H9 (cell line): Measurements from ENCODE around the gene TTC23. TPM values are rescaled to one million over a fixed set of nuclear protein-coding genes. Genes with fewer than 3 reads are reported as not detected.
A peak's percentile ranks its signal among the peaks of the same experiment; 100 is the strongest.

ENCODE experiments used
- DNase-seq: peaks from one replicate; pipeline ENCODE4 v3.0.0-alpha.2; 2017
- H2AFZ ChIP-seq: one replicate; pipeline ENCODE4 v1.6.1; 2013; ENCODE audit warnings: mild to moderate bottlenecking, low read length, control low read depth, moderate library complexity
- H2AK5ac ChIP-seq: 2 replicates; pipeline ENCODE4 v1.6.1; 2013; ENCODE audit warnings: low read length, control low read depth, mixed read lengths; ENCODE audit not compliant: insufficient read length
- H2BK120ac ChIP-seq: one replicate; pipeline ENCODE4 v1.6.1; 2013; ENCODE audit warnings: low read depth, mild to moderate bottlenecking, low read length, control low read depth, inconsistent platforms; ENCODE audit not compliant: poor library complexity, severe bottlenecking
- H2BK12ac ChIP-seq: 2 replicates; pipeline ENCODE4 v1.6.1; 2013; ENCODE audit warnings: low read length, control low read depth, mixed read lengths, low read depth; ENCODE audit not compliant: insufficient read length
- H2BK15ac ChIP-seq: 2 replicates; pipeline ENCODE4 v1.6.1; 2013; ENCODE audit warnings: low read depth, low read length, control low read depth
- H2BK20ac ChIP-seq: one replicate; pipeline ENCODE4 v1.6.1; 2013; ENCODE audit warnings: low read depth, mild to moderate bottlenecking, low read length, control low read depth, inconsistent platforms; ENCODE audit not compliant: poor library complexity, severe bottlenecking
- H2BK5ac ChIP-seq: 2 replicates; pipeline ENCODE4 v1.6.1; 2013; ENCODE audit warnings: low read length, control low read depth, mixed read lengths; ENCODE audit not compliant: insufficient read length
- H3K14ac ChIP-seq: 2 replicates; pipeline ENCODE4 v1.6.1; 2013; ENCODE audit warnings: low read length, control low read depth; ENCODE audit not compliant: insufficient read depth
- H3K18ac ChIP-seq: 2 replicates; pipeline ENCODE4 v1.6.1; 2013; ENCODE audit warnings: low read depth, mild to moderate bottlenecking, mixed read lengths, low read length, control low read depth; ENCODE audit not compliant: insufficient read length
- H3K23ac ChIP-seq: 2 replicates; pipeline ENCODE4 v1.6.1; 2013; ENCODE audit warnings: low read length, control low read depth, mixed read lengths, low read depth; ENCODE audit not compliant: insufficient read length
- H3K23me2 ChIP-seq: 2 replicates; pipeline ENCODE4 v1.6.1; 2013; ENCODE audit warnings: low read depth, mild to moderate bottlenecking, mixed read lengths, low read length, control low read depth; ENCODE audit not compliant: insufficient read length, poor library complexity, severe bottlenecking
- H3K27ac ChIP-seq: 2 replicates; pipeline ENCODE4 v1.5.1; 2013; ENCODE audit warnings: low read length, control low read depth, mixed read lengths, low read depth; ENCODE audit not compliant: insufficient read length
- H3K27me3 ChIP-seq: 2 replicates; pipeline ENCODE4 v1.6.1; 2013; ENCODE audit warnings: low read length, control low read depth, inconsistent platforms; ENCODE audit not compliant: insufficient read depth
- H3K4ac ChIP-seq: 2 replicates; pipeline ENCODE4 v1.6.1; 2013; ENCODE audit warnings: low read depth, mild to moderate bottlenecking, control low read depth, inconsistent platforms, low read length, moderate library complexity
- H3K4me1 ChIP-seq: 2 replicates; pipeline ENCODE4 v1.6.1; 2013; ENCODE audit warnings: low read length, control low read depth, inconsistent platforms; ENCODE audit not compliant: insufficient read depth
- H3K4me2 ChIP-seq: 2 replicates; pipeline ENCODE4 v1.6.1; 2013; ENCODE audit warnings: low read length, control low read depth, mixed read lengths; ENCODE audit not compliant: insufficient read length, insufficient read depth
- H3K56ac ChIP-seq: 2 replicates; pipeline ENCODE4 v1.6.1; 2013; ENCODE audit warnings: low read depth, mild to moderate bottlenecking, mixed read lengths, low read length, control low read depth; ENCODE audit not compliant: insufficient read length
- H3K79me1 ChIP-seq: 2 replicates; pipeline ENCODE4 v1.6.1; 2013; ENCODE audit warnings: low read depth, mild to moderate bottlenecking, moderate library complexity, low read length, control low read depth, inconsistent platforms; ENCODE audit not compliant: insufficient read depth, poor library complexity, severe bottlenecking
- H3K79me2 ChIP-seq: 2 replicates; pipeline ENCODE4 v1.6.1; 2013; ENCODE audit warnings: low read length, control low read depth, inconsistent platforms; ENCODE audit not compliant: insufficient read depth
- H3K9ac ChIP-seq: 2 replicates; pipeline ENCODE4 v1.6.1; 2013; ENCODE audit warnings: low read length, control low read depth, mixed read lengths; ENCODE audit not compliant: insufficient read length; ENCODE audit errors: extremely low read depth
- H3K9me3 ChIP-seq: one replicate; pipeline ENCODE4 v1.6.1; 2013; ENCODE audit warnings: low read depth, low read length, inconsistent platforms; ENCODE audit not compliant: control insufficient read depth
- H3T11ph ChIP-seq: one replicate; pipeline ENCODE4 v1.6.1; 2013; ENCODE audit warnings: mild to moderate bottlenecking, low read length, control low read depth, inconsistent platforms
- H4K20me1 ChIP-seq: one replicate; pipeline ENCODE4 v1.6.1; 2013; ENCODE audit not compliant: control insufficient read depth, insufficient read length, insufficient read depth
- H4K5ac ChIP-seq: 2 replicates; pipeline ENCODE4 v1.6.1; 2013; ENCODE audit warnings: low read depth, mild to moderate bottlenecking, mixed read lengths, low read length, control low read depth; ENCODE audit not compliant: insufficient read length
- H4K8ac ChIP-seq: replicated peaks from 2 replicates; pipeline ENCODE4 v1.6.1; 2013; ENCODE audit warnings: low read length, control low read depth, mixed read lengths, low read depth; ENCODE audit not compliant: insufficient read length
- H4K91ac ChIP-seq: 2 replicates; pipeline ENCODE4 v1.6.1; 2013; ENCODE audit warnings: low read depth, mild to moderate bottlenecking, moderate library complexity, mixed read lengths, low read length, control low read depth; ENCODE audit not compliant: insufficient read length
- H3K27ac Mint-ChIP-seq, 3 experiments: 2 replicates in 2 of 3; 3 replicates in 1 of 3; pipeline ENCODE4 v1.8.0; 2020 to 2021; ENCODE audit warnings: mixed read lengths in 3 of 3, mild to moderate bottlenecking in 1 of 3, moderate library complexity in 1 of 3
- H3K27me3 Mint-ChIP-seq: 2 replicates; pipeline ENCODE4 v1.8.0; 2021; ENCODE audit warnings: low read depth, mild to moderate bottlenecking, moderate library complexity, mixed read lengths
- H3K36me3 Mint-ChIP-seq, 3 experiments: 2 replicates in 2 of 3; 3 replicates in 1 of 3; pipeline ENCODE4 v1.8.0; 2020 to 2021; ENCODE audit warnings: low read depth in 3 of 3, mixed read lengths in 3 of 3; ENCODE audit not compliant: insufficient read depth in 1 of 3
- H3K4me1 Mint-ChIP-seq, 2 experiments: 2 replicates each; pipeline ENCODE4 v1.8.0; 2020; ENCODE audit warnings: mixed read lengths in 2 of 2
- H3K4me3 Mint-ChIP-seq, 2 experiments: 2 replicates in 1 of 2; 3 replicates in 1 of 2; pipeline ENCODE4 v1.8.0; 2020 to 2021; ENCODE audit warnings: mild to moderate bottlenecking in 2 of 2, mixed read lengths in 2 of 2, moderate library complexity in 1 of 2
- H3K9me3 Mint-ChIP-seq, 2 experiments: 2 replicates in 1 of 2; 3 replicates in 1 of 2; pipeline ENCODE4 v1.8.0; 2020; ENCODE audit warnings: mild to moderate bottlenecking in 2 of 2, mixed read lengths in 2 of 2, moderate library complexity in 1 of 2
- CTCF ChIP-seq: fragments of 200-600 bp; sonication (generic); conservative IDR thresholded peaks from 3 replicates; pipeline ENCODE4 v1.8.0; 2021; ENCODE audit warnings: antibody characterized with exemption, mild to moderate bottlenecking
- WGBS: extraction: QIAGEN DNeasy Blood & Tissue Kit; methylation state at CpG from one replicate; pipeline ENCODE4 v1.1.7; 2013; ENCODE audit warnings: missing lambda C conversion rate, low lambda C conversion rate, mixed read lengths; ENCODE audit not compliant: insufficient read length; ENCODE audit errors: extremely low coverage; 5-methylcytosine and 5-hydroxymethylcytosine counted together
- total RNA-seq: library from RNA; stranded (reverse); gene quantifications from 2 replicates; pipeline ENCODE4 v1.2.1, GENCODE V29; 2021

The TTC23 gene
- total RNA-seq, 1 experiment from 2014 or later = 14.3 TPM

- Mint-ChIP-seq H3K36me3 (no peaks in the 10 kb centered on the region), H3K9me3 (no peaks in the 10 kb centered on the region), H3K4me1 (peaks cover 8% of the 10 kb centered on the region in 2 experiments), H3K27ac (peak overlapping the region in 1 of 3 experiments; percentile 52; a peak in 1 of 7 replicates), H3K4me3 (no peak overlapping the region), H3K27me3 (no peaks in the 10 kb centered on the region; the same call in 1 of the 2 replicates)
- no peak for DNase-seq
- no peaks in the 10 kb centered on the region for H3K23me2 ChIP-seq
- H3K79me2 ChIP-seq = no peaks in the 10 kb centered on the region
- no peak overlapping the region for H3K56ac ChIP-seq
- no peak overlapping the region for H3K9ac ChIP-seq
- H2BK12ac ChIP-seq = no peak overlapping the region
- H4K5ac ChIP-seq = no peak overlapping the region
- no peaks in the 10 kb centered on the region for H3K79me1 ChIP-seq
- no peak overlapping the region for H3K27ac ChIP-seq
- no peak overlapping the region for H3K23ac ChIP-seq
- no peaks in the 10 kb centered on the region for H3K27me3 ChIP-seq
- H3K4me1 ChIP-seq = no peaks in the 10 kb centered on the region
- H3K14ac ChIP-seq = no peak overlapping the region
- H4K8ac ChIP-seq = no peak overlapping the region
- H3K4me2 ChIP-seq = no peak overlapping the region
- H4K91ac ChIP-seq = no peak overlapping the region
- no peak for TF ChIP-seq CTCF
- H2AK5ac ChIP-seq = no peak overlapping the region
- no peak overlapping the region for H3T11ph ChIP-seq
- no peak overlapping the region for H2BK15ac ChIP-seq
- no peak overlapping the region for H2BK5ac ChIP-seq
- H2AFZ ChIP-seq = no peak overlapping the region
- H3K4ac ChIP-seq = no peak overlapping the region
- no peaks in the 10 kb centered on the region for H4K20me1 ChIP-seq
- no peak overlapping the region for H3K18ac ChIP-seq
- no CpG with 5 or more reads among the region's 9 CpGs for WGBS
- H2BK120ac ChIP-seq = no peak overlapping the region
- no peak overlapping the region for H2BK20ac ChIP-seq
- H3K9me3 ChIP-seq = no peaks in the 10 kb centered on the region
These were observed 26.2 kb upstream of the TTC23 start for GRCh38 chr15:99275525-99276128.
